GM12873 (cell line): Measurements from ENCODE around the gene CEP126.
A peak's percentile ranks its signal among the peaks of the same experiment; 100 is the strongest.

ENCODE experiments used
- TF ChIP-seq, protein P1 (sequence below): IDR thresholded peaks from 2 replicates; pipeline ENCODE4 v1.5.1; 2012; ENCODE audit warnings: low read depth, mild to moderate bottlenecking, moderate library complexity, low read length, control low read depth; ENCODE audit not compliant: insufficient read depth; ENCODE audit errors: missing control alignments

Gene CEP126

DNA sequence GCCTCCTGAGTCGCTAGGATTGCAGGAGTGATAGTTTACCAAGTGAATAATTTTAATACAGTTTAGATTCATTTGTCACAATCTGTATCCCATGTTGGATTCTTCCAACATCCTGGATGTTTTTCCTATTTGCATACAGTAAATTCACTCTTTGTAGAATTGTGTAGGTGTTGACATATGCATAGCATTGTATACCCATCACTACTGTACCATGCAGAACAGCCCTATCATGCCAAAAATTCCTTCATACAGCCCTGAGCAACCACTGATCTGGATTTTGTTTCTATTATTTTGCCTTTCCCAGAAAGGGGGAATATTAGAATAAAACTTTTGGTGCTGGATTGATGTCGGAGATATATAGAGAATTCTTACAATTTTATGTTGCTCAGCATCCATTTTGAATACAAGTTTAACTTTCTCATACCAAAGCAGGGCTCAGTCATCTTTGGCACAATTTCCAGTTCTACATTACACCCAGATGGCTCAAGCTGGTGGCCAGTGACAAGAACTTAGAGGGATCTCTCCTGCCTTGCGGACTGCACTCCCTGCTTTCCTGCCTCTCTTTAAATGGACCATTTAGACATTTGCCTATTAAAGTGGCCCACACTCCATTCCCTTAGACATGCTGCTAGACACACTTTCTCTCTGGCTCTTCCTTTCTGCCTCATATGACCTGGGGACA, 87.0 kb downstream of the CEP126 start:
- TF ChIP-seq, protein P1, sequence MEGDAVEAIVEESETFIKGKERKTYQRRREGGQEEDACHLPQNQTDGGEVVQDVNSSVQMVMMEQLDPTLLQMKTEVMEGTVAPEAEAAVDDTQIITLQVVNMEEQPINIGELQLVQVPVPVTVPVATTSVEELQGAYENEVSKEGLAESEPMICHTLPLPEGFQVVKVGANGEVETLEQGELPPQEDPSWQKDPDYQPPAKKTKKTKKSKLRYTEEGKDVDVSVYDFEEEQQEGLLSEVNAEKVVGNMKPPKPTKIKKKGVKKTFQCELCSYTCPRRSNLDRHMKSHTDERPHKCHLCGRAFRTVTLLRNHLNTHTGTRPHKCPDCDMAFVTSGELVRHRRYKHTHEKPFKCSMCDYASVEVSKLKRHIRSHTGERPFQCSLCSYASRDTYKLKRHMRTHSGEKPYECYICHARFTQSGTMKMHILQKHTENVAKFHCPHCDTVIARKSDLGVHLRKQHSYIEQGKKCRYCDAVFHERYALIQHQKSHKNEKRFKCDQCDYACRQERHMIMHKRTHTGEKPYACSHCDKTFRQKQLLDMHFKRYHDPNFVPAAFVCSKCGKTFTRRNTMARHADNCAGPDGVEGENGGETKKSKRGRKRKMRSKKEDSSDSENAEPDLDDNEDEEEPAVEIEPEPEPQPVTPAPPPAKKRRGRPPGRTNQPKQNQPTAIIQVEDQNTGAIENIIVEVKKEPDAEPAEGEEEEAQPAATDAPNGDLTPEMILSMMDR = no peak

DNA sequence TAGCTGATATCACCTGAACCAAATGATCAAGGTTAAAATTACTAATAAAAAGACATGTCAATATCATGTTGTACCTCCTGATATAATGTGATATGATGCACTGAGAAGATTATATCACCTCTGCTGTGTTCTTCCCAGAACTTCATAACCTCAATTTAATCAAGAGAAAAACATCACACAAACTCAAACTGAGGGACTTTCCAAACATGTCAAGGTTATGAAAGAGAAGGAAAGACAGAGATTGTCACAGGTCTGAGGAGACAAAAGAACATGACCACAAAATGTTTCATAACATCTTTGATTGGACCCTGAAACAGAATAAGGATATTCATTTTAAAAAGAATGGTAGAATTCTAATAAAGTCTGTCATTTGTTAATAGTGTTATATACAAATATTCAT, 89.4 kb downstream of the CEP126 start:
- TF ChIP-seq, protein P1 = no peak

DNA sequence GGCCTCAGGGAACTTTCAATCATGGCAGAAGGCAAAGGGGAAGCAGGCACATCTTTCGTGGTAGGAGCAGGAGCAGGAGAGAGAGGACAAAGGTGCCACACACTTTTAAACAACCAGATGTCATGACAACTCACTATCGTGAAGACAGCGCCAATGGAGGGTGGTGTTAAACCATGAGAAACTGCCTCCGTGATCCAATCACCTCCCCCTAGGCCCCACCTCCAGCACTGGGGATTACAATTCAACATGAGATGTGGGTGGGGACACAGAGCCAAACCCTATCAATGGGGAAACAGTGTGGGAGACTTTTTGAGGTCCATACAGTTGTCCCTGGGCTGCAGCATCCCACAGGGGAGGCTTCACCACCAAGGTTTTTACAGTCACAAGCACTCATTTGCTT, 90.5 kb downstream of the CEP126 start:
- TF ChIP-seq, protein P1 = no peak

DNA sequence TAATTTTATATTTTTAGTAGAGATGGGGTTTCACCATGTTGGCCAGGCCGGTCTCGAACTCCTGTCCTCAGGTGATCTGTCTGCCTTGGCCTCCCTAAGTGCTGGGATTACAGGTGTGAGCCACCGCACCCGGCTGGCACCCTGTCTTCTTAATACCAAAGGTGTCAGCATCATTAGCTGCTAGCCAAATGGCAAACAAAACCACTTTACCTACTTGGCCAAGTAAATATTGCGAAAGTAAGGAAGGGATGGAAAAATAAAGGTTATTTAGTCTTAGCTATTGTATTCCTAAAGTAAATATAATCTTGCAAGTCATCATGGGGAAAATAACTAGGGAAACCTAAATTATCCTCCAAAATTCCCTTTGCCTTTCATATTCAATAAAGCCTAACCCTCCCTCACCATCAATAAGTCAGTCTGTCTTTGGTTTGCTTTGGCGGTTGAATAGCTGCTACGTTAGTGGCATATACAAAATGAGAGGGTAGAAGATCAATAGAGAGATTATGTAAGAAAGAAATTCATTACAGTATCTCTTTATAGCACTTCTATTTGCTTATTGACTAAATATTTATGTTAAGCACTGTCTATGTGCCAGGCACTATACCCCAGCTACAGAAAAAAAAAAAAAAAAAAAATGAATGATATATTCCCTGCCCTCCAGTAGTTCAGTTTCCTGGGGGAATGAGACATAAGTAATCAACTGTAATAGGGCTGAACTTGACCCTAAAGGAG, 92.2 kb downstream of the CEP126 start:
- TF ChIP-seq, protein P1 = no peak

DNA sequence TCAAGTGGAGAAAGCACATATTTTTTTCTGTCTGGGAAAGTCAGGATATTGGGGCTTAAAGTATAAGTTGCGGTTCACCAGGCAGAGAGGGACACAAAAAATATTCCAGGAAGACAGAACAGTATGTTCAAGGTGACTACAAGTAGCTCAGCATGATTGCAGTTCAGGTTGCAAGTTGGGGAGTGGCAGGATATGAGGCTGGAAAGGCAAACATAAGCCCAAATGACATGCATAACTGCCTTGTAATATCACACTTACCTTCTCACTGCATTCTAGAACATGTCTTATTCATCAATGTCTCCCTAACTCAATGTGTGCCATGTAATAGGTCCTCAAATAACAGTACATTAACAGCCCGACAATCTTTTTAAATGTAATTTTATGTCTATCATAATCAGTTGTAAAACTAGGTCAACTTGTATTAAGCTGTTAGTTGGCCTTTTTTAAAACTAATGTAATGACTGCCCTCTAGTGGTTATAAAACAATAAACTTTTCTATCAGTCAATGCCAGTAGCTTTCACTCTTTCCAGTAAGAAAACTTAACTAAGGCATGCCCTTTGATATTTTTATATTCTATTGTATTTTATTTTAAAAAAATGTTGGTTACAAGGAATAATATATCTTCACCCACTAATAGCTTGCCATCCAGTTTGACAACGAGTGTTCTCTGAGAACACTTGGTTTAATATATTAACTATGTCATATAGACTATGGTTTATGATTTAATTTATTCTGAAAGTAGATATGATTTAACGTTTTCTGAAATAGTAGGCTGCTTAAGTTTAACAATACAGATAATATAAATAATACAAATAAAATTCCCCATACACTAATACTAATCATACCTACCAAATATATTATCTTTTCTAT, 93.0 kb downstream of the CEP126 start:
- TF ChIP-seq, protein P1 = peak; percentile 37

DNA sequence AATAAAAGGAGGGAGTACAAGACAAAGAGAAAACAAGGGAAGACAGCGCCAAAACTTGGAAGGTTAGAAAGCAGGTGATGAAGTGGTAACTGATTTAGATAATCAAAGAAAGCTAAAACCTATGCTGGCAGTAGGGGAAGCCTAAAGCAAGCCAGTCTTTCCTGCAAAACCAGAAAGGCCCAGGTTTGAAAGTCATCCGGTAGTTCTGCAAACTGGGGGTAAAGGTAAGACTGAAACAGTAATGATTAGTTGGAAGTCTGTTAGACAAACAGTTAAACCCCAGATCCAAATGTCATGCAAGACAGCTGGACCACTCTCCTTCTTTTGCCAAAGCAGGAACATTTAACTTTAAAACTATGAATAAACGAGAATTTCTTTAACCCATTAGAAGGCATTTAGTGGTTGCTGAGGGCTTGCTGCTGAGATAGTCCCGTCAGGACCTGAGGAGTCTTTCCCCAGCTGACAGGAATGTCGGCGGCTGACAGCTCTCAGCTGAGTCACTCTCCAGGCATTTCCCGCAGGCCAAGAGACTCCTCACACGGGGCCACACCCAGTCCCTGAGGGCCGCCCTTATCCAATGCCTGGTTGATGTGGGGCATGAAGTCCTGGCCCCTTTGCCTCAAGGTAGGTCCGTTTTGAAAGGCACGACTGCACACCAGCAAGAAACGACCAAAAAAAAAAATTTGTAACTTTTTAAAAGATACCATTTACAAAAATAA, 96.1 kb downstream of the CEP126 start:
- TF ChIP-seq, protein P1 = no peak
